HG02588 (cell line): ENCODE measurements around the gene STX1A.
"Not testable (repeated sequence)": the region's sequence is repeated elsewhere in the genome, so short reads cannot be mapped to it uniquely, and the experiment has no call there.

ENCODE experiments used
- ATAC-seq: cut with Tn5 transposase; IDR thresholded peaks from one replicate; pipeline ENCODE4 v1.9.1; 2021; ENCODE audit warnings: mild to moderate bottlenecking, moderate library complexity; ENCODE audit not compliant: unreplicated experiment

Gene STX1A

GRCh38 chr7:73655309-73655708 lies 64.2 kb downstream of the STX1A start:
- ATAC-seq: not testable (repeated sequence)

GRCh38 chr7:73652541-73652949 lies 66.9 kb downstream of the STX1A start:
- no peak for ATAC-seq

- ATAC-seq: no peak
These were observed 68.9 kb downstream of the STX1A start for GRCh38 chr7:73650524-73650923.

GRCh38 chr7:73649576-73649975 lies 69.9 kb downstream of the STX1A start:
- ATAC-seq: no peak
